ENCODE results near the gene PKP4. TPM values are rescaled to one million over a fixed set of nuclear protein-coding genes. Genes with fewer than 3 reads are reported as not detected.

PKP4 gene
- total RNA-seq (ENCODE audit: unreplicated experiment): 64.9 TPM
- long read RNA-seq, partial matches to known transcripts: 4 of 5 reads
- long read RNA-seq, other reads (novel, unspliced or antisense): 1 of 5 reads

- H3K4me3 Mint-ChIP-seq (ENCODE audit: unreplicated experiment): peak within 1 kb of the TSS; percentile 99
- no peak for TF ChIP-seq CTCF (IDR thresholded peaks at IDR 0.05; ENCODE audit: unreplicated experiment)
- peak; percentile 92 for DNase-seq (ENCODE audit: low spot score)
- H3K27me3 Mint-ChIP-seq (ENCODE audit: unreplicated experiment): peaks cover 14% of the 10 kb centered on the region
- peaks cover 25% of the 10 kb centered on the region for H3K4me1 Mint-ChIP-seq (ENCODE audit: unreplicated experiment)
- peak within 1 kb of the TSS; percentile 93 for H3K27ac Mint-ChIP-seq (ENCODE audit: unreplicated experiment)
- H3K9me3 Mint-ChIP-seq (ENCODE audit: unreplicated experiment): no peaks in the 10 kb centered on the region
- H3K36me3 Mint-ChIP-seq (ENCODE audit: low read depth, unreplicated experiment): peaks cover 11% of the 10 kb centered on the region
Measured at GRCh38 chr2:158456309-158457066, at the start of gene PKP4, which contains the start of gene CCDC148. Gene PKP4, plus strand, starts transcription at chr2:158456952. Its CDS starts 76,233 bp downstream, at chr2:158533185. Gene CCDC148, minus strand, starts transcription at chr2:158456753. Its CDS starts 314 bp downstream, at chr2:158456439.

GRCh38 chr2:158407031-158407430 lies 49.7 kb upstream of the PKP4 start:
- DNase-seq (ENCODE audit: low spot score): no peak
- no peaks in the 10 kb centered on the region for H3K9me3 Mint-ChIP-seq (ENCODE audit: unreplicated experiment)
- no peaks in the 10 kb centered on the region for H3K36me3 Mint-ChIP-seq (ENCODE audit: low read depth, unreplicated experiment)
- H3K4me1 Mint-ChIP-seq (ENCODE audit: unreplicated experiment): no peaks in the 10 kb centered on the region
- H3K27ac Mint-ChIP-seq (ENCODE audit: unreplicated experiment): no peak overlapping the region
- H3K4me3 Mint-ChIP-seq (ENCODE audit: unreplicated experiment): no peak overlapping the region
- H3K27me3 Mint-ChIP-seq (ENCODE audit: unreplicated experiment): no peaks in the 10 kb centered on the region
- TF ChIP-seq CTCF (IDR thresholded peaks at IDR 0.05; ENCODE audit: unreplicated experiment): no peak

GRCh38 chr2:158410132-158410531 lies 46.6 kb upstream of the PKP4 start:
- Mint-ChIP-seq H3K36me3 (ENCODE audit: low read depth, unreplicated experiment) (peaks cover 2% of the 10 kb centered on the region), H3K27me3 (ENCODE audit: unreplicated experiment) (no peaks in the 10 kb centered on the region), H3K4me3 (ENCODE audit: unreplicated experiment) (no peak overlapping the region), H3K9me3 (ENCODE audit: unreplicated experiment) (no peaks in the 10 kb centered on the region), H3K4me1 (ENCODE audit: unreplicated experiment) (no peaks in the 10 kb centered on the region), H3K27ac (ENCODE audit: unreplicated experiment) (no peak overlapping the region)
- no peak for DNase-seq (ENCODE audit: low spot score)
- no peak for TF ChIP-seq CTCF (IDR thresholded peaks at IDR 0.05; ENCODE audit: unreplicated experiment)

GRCh38 chr2:158411748-158412147 lies 45.0 kb upstream of the PKP4 start:
- TF ChIP-seq CTCF (IDR thresholded peaks at IDR 0.05; ENCODE audit: unreplicated experiment): no peak
- no peak for DNase-seq (ENCODE audit: low spot score)
- peaks cover 5% of the 10 kb centered on the region for H3K9me3 Mint-ChIP-seq (ENCODE audit: unreplicated experiment)
- no peaks in the 10 kb centered on the region for H3K27me3 Mint-ChIP-seq (ENCODE audit: unreplicated experiment)
- no peak overlapping the region for H3K27ac Mint-ChIP-seq (ENCODE audit: unreplicated experiment)
- H3K4me3 Mint-ChIP-seq (ENCODE audit: unreplicated experiment): no peak overlapping the region
- H3K4me1 Mint-ChIP-seq (ENCODE audit: unreplicated experiment): no peaks in the 10 kb centered on the region
- peaks cover 12% of the 10 kb centered on the region for H3K36me3 Mint-ChIP-seq (ENCODE audit: low read depth, unreplicated experiment)

GRCh38 chr2:158412206-158412605 lies 44.5 kb upstream of the PKP4 start:
- TF ChIP-seq CTCF (IDR thresholded peaks at IDR 0.05; ENCODE audit: unreplicated experiment): no peak
- Mint-ChIP-seq H3K27ac (ENCODE audit: unreplicated experiment) (no peak overlapping the region), H3K27me3 (ENCODE audit: unreplicated experiment) (no peaks in the 10 kb centered on the region), H3K4me1 (ENCODE audit: unreplicated experiment) (no peaks in the 10 kb centered on the region), H3K4me3 (ENCODE audit: unreplicated experiment) (no peak overlapping the region), H3K36me3 (ENCODE audit: low read depth, unreplicated experiment) (peaks cover 14% of the 10 kb centered on the region), H3K9me3 (ENCODE audit: unreplicated experiment) (peaks cover 6% of the 10 kb centered on the region)
- DNase-seq (ENCODE audit: low spot score): no peak

Measured in endothelial cell (in vitro differentiated cells).